GM10248 (cell line): ENCODE results near the gene BTNL2.
A peak's percentile ranks its signal among the peaks of the same experiment; 100 is the strongest.

ENCODE experiments used
- CTCF ChIA-PET: fragments of 300-600 bp; sonication (Branson Sonifier 250); formaldehyde crosslinking; extraction: SDS; loops from one replicate; lab custom pipeline; 2021; ENCODE audit warnings: antibody characterized with exemption; lab: Yijun Ruan, JAX
- POLR2A ChIA-PET: fragments of 350-650 bp; sonication (Branson Sonifier 250); formaldehyde crosslinking; extraction: SDS; loops from one replicate; lab custom pipeline; 2020; ENCODE audit warnings: antibody characterized with exemption; lab: Yijun Ruan, JAX
- DNase-seq: peaks from one replicate; pipeline ENCODE4 v3.0.0; 2012; ENCODE audit errors: extremely low spot score
- CTCF ChIP-seq: IDR thresholded peaks from 2 replicates; pipeline ENCODE4 v1.5.1; 2012; ENCODE audit warnings: mild to moderate bottlenecking, low read depth; ENCODE audit errors: extremely low read depth, missing control alignments, control extremely low read depth

Gene BTNL2

DNA sequence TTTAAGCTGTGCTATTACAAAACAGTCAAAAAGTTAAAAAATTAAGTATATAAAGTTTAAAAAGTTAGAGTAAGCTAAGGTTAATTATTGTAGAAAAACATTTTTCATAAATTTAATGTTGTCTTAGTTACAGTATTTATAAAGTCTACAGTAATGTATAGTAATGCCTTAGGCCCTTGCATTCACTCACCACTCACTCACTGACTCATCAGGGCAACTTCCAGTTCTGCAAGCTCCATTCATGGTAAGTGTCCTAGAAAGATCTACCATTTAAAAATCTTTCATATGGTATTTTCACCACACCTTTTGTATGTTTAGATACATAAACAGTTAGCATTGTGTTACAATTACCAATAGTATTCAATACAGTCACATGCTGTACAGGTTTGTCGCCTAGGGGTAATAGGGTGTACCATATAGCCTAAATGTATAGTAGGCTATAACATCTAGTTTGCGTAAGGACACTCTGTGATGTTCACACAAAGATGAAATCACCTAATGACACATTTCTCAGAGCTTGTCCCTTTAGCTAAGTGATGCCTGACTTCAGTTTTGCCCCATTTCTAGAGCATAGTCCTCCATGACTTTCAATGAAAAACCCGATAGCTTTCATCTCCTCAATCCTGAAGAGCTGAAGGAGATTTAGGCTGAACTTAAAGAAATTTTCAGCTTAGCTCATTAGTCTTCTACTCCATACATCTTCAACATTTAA is 17.8 kb upstream of the BTNL2 start:
- no peak for TF ChIP-seq CTCF
- ChIA-PET CTCF (interaction anchor here (0.7 to 5.0 kb wide), 12 partner anchors 8 to 373 kb away, joined by 3 to 44 read pairs (median 6); no protein-coding TSS in a partner anchor), POLR2A (no interaction called here)
- DNase-seq = no peak

DNA sequence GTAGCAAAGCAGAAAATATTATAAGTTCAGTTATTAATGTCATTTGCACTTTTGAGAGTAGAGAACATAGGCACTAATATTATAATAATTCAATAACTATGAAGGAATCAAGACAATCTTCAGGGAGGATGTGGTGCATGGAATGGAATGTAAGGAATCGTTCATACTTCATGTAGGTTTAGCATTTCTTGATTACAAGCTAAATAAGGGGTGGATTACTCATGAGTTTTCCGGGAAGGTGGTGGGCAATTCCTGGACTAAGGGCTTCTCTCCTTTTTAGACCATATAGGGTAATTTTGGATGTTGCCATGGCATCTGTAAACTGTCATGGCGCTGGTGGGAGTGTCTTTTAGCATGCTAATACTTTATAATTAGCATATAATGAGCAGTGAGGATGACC is 9.1 kb upstream of the BTNL2 start:
- ChIA-PET POLR2A (no interaction called here), CTCF (interaction anchor here (1.0 to 14.8 kb wide), 12 partner anchors 9 to 454 kb away, joined by 3 to 234 read pairs (median 10); partner anchors contain the start of genes BTNL2 and TAP2)
- no peak for TF ChIP-seq CTCF
- no peak for DNase-seq

DNA sequence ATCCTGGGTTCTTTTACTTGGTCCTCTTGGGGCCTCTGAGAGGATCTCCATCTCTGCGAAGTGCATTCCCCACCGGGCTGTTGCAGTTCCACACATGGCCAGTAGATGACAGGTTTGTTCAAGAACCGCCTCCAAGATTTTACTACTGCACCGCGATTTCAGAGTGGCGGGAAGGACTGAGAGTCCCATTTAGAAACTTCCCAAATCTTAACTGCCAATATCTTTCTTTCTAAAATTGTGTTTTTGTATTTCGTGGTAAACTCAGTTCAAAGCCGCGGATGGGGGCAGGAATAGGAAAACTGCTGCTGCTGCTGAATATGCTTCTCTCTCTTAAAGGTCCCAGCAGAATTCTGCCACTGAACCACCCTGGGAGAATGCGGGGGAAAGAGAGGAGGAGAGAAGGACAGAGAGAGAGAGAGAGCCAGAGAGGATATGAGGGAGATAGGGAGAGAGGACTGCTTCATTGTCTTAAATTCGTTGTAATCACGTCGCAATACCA is 8.6 kb upstream of the BTNL2 start:
- ChIA-PET CTCF (interaction anchor here (1.0 to 14.8 kb wide), 12 partner anchors 9 to 454 kb away, joined by 3 to 234 read pairs (median 27); partner anchors contain the start of genes BTNL2 and TAP2), POLR2A (no interaction called here)
- peak; percentile 53 for DNase-seq
- peak; percentile 98 for TF ChIP-seq CTCF

DNA sequence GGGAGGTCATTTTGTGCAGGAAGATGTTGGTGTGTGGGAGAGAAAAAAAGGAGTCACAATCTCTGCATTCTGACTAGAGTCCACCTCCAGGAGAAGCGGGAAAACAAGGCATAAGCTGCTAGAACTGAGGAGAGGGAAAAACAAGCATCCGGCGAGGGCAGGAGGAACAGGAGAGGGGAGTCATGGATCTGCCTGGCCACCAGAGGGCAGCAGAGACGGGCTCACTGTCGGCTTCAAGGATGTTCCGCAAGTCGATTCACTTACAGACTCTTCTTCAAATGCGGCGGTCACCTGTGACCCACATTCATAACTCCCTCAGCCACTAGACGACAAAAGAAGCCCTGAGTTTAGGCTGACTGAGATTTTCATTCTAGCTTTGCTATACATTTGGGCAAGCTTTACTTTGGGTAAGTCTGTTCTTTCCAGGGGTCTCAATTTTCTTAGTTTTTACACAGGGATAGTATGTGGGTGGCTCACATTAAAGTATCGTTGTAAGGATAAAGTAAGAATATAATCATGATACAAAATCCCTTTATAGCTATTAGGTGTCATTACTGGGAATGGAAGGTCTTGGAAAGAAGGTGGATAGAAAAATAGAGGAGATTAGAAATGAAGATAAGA is 6.6 kb upstream of the BTNL2 start:
- POLR2A ChIA-PET = no interaction called here
- CTCF ChIA-PET = interaction anchor here (0.7 to 14.8 kb wide), 49 partner anchors 12 to 462 kb away, joined by 3 to 234 read pairs (median 4); partner anchors contain the start of genes BTNL2, PSMB9, TAP1 and TAP2
- DNase-seq = peak; percentile 80
- TF ChIP-seq CTCF = peak; percentile 92

- POLR2A ChIA-PET = no interaction called here
These were observed 4.8 kb upstream of the BTNL2 start for GRCh38 chr6:32411566-32412327.

More at GRCh38 chr6:32411566-32412327, 4.8 kb upstream of the BTNL2 start:
- no peak for DNase-seq
- CTCF ChIA-PET = interaction anchor here (1.3 to 14.8 kb wide), 8 partner anchors 10 to 458 kb away, joined by 3 to 234 read pairs (median 54); partner anchors contain the start of gene BTNL2
- no peak for TF ChIP-seq CTCF
